Subcutaneous abdominal adipose tissue (tissue), 5 donors: ENCODE data around the gene TRIM63.

Experiments
- H3K27ac ChIP-seq: one replicate; pipeline ENCODE4 v1.7.0; 2013; ENCODE audit warnings: low read depth, mild to moderate bottlenecking, inconsistent platforms, low read length, moderate library complexity
- H3K27me3 ChIP-seq, 5 donors: one replicate each; pipeline ENCODE4 v1.7.0; 2013; ENCODE audit warnings: low read length in 5 of 5, inconsistent platforms in 1 of 5; ENCODE audit not compliant: control insufficient read depth in 5 of 5, insufficient read depth in 4 of 5
- H3K36me3 ChIP-seq, 5 donors: one replicate each; pipeline ENCODE4 v1.7.0; 2013; ENCODE audit warnings: low read length in 5 of 5; ENCODE audit not compliant: control insufficient read depth in 5 of 5, insufficient read depth in 5 of 5
- H3K4me1 ChIP-seq, 5 donors: one replicate each; pipeline ENCODE4 v1.7.0; 2013; ENCODE audit warnings: low read length in 5 of 5, mild to moderate bottlenecking in 3 of 5, moderate library complexity in 1 of 5; ENCODE audit not compliant: control insufficient read depth in 5 of 5, insufficient read depth in 5 of 5
- H3K4me3 ChIP-seq, 5 donors: one replicate each; pipeline ENCODE4 v1.7.0; 2013; ENCODE audit warnings: low read length in 5 of 5, low read depth in 1 of 5
- H3K9ac ChIP-seq, 5 donors: one replicate each; pipeline ENCODE4 v1.7.0; 2013; ENCODE audit warnings: low read length in 5 of 5, mild to moderate bottlenecking in 4 of 5, moderate library complexity in 3 of 5
- H3K9me3 ChIP-seq, 5 donors: one replicate each; pipeline ENCODE4 v1.7.0; 2013; ENCODE audit warnings: low read length in 5 of 5; ENCODE audit not compliant: control insufficient read depth in 5 of 5
- donor health status: healthy.
- donor health status: healthy.
- donor health status: healthy.
- donor health status: healthy.
- donor health status: healthy.

Gene TRIM63

DNA sequence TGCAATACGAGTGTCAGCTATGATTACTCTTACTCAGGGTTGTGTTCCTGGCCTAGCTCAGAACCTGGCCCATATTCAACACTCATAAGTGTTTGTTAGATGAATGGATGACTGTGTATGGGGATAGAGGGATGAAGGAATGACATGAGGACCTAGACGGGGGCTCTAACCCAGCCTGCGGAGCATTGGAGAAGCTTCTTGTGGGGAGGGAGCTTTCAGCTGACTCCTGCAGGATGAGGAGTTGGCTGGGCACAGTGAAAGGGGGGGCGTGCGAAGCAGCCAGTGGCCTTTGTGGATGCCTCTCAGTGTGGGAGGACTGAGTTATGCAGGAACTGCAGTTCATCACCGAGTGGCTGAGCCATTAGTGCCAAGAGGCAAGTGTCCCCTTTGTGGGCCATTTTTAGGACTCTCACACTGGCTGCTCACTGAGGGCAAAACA lies 47.1 kb downstream of the TRIM63 start:
- Histone ChIP-seq H3K27ac (no peak overlapping the region), H3K9me3 (no peaks in the 10 kb centered on the region), H3K4me3 (no peak overlapping the region), H3K36me3 (no peaks in the 10 kb centered on the region), H3K27me3 (peaks cover 18 to 44% (median 32%) of the 10 kb centered on the region in 5 donors), H3K4me1 (peaks cover 0 to 12% (median 8%) of the 10 kb centered on the region in 5 donors), H3K9ac (peak overlapping the region in 1 of 5 donors; percentile 32)

DNA sequence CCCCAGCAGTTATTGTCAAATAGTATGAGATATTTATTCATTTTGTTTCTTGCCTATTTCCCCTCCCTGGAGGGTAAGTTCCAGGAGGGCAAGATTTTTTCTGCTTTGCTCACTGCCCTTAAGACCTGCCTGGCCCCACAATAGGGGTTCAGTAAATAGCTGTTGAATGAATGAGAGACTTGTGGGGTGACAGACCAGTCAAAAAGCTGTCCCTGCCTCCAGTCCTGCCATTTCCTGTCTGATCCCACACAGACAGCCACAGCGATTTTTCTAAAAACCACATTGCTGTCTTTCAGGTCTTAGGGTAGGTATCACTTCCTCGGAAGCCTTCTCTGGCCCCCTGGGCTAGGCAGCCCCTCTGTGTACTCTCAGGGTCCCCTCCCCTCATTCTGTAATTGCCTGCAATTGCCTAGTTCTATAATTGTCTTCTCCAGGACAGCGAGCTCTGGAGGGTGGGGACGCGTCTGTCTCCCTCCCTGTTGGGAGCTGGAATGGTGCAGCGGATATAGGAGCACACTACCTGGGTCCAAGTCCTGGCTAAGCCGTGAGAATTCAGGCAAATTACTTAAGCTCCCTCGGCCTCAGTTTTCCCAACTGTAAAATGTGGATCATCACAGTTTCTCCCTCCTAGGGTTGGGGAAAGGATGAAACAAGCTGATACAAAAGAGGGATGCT lies 47.7 kb downstream of the TRIM63 start:
- peak overlapping the region in 1 of 5 donors; percentile 32 for H3K9ac ChIP-seq
- H3K27me3 ChIP-seq = peaks cover 18 to 44% (median 32%) of the 10 kb centered on the region in 5 donors
- H3K4me3 ChIP-seq = no peak overlapping the region
- H3K4me1 ChIP-seq = peaks cover 0 to 13% (median 11%) of the 10 kb centered on the region in 5 donors
- H3K36me3 ChIP-seq = no peaks in the 10 kb centered on the region
- H3K27ac ChIP-seq = no peak overlapping the region
- no peaks in the 10 kb centered on the region for H3K9me3 ChIP-seq

DNA sequence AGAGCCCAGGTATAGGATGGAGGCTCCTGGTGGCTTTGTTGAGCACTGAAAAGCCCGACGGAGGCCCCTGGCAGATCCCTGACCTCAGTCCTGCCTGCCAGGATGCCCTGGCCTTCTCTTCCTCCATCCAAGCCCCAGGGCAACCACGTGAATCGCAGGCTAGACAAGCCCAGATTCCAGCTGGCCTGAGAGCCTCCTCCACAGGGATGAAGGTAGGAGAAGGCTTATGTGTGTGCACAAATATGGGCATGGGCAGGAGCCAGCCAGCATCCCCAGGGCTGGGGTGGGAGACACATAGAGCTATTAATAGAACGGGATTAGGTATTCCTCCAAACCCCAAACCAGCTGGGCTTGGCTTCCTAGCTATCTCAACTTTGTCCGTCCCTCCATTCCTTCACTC lies 49.8 kb downstream of the TRIM63 start:
- no peak overlapping the region for H3K27ac ChIP-seq
- H3K9ac ChIP-seq = no peak overlapping the region
- peaks cover 0 to 13% (median 11%) of the 10 kb centered on the region in 5 donors for H3K4me1 ChIP-seq
- no peaks in the 10 kb centered on the region for H3K36me3 ChIP-seq
- H3K27me3 ChIP-seq = peaks cover 18 to 37% (median 32%) of the 10 kb centered on the region in 5 donors
- no peak overlapping the region for H3K4me3 ChIP-seq
- no peaks in the 10 kb centered on the region for H3K9me3 ChIP-seq

DNA sequence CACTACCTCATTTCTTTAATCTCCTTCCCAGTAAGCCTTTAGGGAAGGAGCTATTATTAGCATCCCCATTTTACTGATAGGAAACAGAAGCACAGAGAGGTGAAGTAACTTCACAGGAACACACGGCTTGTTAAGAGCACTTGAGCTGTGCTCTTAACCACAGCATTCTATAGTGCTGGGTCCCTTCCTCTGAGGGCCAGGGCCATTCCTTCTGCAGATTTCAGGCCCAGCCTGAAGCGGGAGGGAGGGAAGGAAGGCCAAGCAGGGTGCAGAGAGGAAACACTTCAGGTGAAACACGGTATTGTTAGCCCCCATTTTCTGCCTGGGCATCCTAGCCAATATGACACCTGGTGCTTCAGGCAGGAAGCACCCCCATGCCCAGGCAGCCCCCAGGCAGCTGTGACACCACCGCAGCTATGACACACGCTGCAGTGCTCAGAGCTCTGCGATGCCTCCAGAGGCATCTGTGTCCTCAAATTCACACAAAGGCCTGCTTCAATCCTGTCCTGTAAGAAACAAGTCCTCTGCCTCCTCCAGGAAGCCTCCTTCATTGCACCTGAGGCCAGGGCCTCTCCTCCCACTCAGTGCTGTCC lies 50.4 kb downstream of the TRIM63 start:
- Histone ChIP-seq H3K4me3 (no peak overlapping the region), H3K27ac (no peak overlapping the region), H3K27me3 (peaks cover 18 to 32% (median 29%) of the 10 kb centered on the region in 5 donors), H3K9me3 (no peaks in the 10 kb centered on the region), H3K4me1 (peaks cover 0 to 13% (median 11%) of the 10 kb centered on the region in 5 donors), H3K9ac (peak overlapping the region in 1 of 5 donors; percentile 17), H3K36me3 (no peaks in the 10 kb centered on the region)

DNA sequence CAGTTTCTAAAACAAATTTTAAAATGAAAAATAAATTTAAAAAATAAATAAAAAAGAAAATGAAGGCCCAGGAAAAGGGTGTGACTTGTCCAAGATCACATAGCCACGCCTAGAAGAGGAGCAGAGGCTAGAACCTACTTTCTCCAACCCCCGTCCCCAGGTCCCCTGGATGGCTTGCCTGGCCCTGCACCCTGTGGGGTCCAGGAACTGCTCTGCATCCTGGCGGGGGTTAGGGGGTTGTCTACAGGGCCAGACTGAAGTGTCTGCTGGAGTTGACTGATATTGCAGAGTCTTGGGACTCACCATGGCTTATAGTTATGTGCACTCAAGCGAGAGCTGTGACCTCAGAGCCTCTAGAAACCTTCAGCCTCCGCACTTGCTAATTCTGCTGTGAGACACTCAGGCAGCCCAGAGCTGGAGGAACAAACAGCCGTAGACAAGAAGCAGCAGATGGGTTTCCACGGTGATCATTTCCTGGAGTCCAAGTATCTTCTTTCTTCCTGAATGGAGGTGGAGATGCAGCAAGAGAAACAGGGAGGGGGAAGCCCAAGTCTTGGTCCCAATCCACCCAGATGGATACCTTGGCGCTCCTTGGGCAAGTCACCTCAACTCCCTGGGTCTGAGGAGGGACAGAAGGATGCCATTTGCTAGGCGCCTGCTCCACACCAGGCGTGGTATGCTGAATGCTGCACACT lies 51.0 kb downstream of the TRIM63 start:
- H3K4me1 ChIP-seq = peaks cover 0 to 13% (median 5%) of the 10 kb centered on the region in 5 donors
- no peaks in the 10 kb centered on the region for H3K36me3 ChIP-seq
- H3K27me3 ChIP-seq = peaks cover 15 to 26% (median 25%) of the 10 kb centered on the region in 5 donors
- H3K9ac ChIP-seq = no peak overlapping the region
- H3K27ac ChIP-seq = no peak overlapping the region
- no peaks in the 10 kb centered on the region for H3K9me3 ChIP-seq
- no peak overlapping the region for H3K4me3 ChIP-seq

DNA sequence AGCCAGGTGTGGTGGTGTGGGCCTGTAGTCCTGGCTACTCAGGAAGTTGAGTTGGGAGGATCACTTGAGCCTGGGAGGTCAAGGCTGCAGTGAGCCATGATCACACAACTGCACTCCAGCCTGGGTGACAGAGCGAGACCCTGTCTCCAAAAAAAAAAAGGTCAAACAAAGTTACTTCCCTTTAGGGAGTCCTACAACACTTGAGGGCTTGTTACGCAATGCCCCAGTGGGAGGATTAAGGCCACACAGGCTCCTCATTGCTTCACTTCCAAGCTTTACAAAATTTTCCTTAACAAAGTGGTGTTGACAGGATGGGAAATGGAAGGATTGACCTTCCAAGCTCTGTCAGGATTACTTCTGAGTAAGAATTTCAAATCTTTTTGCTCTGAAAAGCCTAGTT lies 52.1 kb downstream of the TRIM63 start:
- H3K36me3 ChIP-seq = no peaks in the 10 kb centered on the region
- H3K4me1 ChIP-seq = peaks cover 0 to 13% (median 5%) of the 10 kb centered on the region in 5 donors
- no peak overlapping the region for H3K27ac ChIP-seq
- H3K4me3 ChIP-seq = no peak overlapping the region
- H3K27me3 ChIP-seq = peaks cover 4 to 16% (median 14%) of the 10 kb centered on the region in 5 donors
- no peaks in the 10 kb centered on the region for H3K9me3 ChIP-seq
- H3K9ac ChIP-seq = peak overlapping the region in 1 of 5 donors; percentile 25

DNA sequence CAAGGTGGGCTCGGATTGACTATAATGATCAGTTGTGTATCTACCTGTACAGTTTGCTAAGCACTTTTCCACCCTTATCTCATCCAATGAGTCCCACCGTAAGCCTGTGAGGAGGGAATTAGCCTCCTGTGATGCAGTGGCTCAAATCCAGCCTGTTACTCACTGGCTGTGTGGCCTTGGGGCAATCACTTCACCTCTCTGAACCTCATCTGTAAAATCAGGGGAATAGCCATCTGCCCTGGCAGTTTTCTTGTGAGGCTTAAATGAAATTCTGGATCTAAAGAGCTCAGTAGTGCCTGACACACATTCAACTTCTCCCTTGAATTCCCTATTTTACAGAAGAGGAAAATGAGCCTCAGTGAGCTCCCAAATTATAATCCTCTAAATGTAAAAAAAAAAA lies 53.3 kb downstream of the TRIM63 start:
- Histone ChIP-seq H3K27ac (no peak overlapping the region), H3K27me3 (peaks cover 0 to 11% (median 7%) of the 10 kb centered on the region in 5 donors), H3K36me3 (no peaks in the 10 kb centered on the region), H3K4me1 (peaks cover 0 to 13% (median 5%) of the 10 kb centered on the region in 5 donors), H3K9me3 (no peaks in the 10 kb centered on the region), H3K4me3 (no peak overlapping the region), H3K9ac (no peak overlapping the region)

DNA sequence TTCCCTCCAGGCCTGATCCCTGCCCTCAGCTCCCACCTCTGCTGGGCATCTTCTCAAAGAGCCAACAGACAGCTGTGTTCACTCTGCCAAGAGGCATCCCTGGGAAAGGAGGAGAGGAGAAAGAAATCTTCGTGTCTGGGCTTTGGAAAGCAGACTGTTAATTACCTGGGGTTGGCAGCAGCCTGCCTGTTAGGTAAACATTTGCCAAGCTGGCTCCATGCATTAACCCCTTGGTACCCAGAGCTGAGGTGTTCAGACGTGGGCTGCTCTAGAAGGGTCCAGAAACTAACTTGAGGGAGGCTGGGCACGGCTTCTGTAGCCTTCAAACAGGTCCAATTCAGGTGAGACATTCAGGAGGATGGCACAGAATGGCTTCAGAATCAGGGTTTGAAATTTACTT lies 54.6 kb downstream of the TRIM63 start:
- Histone ChIP-seq H3K4me3 (no peak overlapping the region), H3K4me1 (peaks cover 0 to 13% (median 5%) of the 10 kb centered on the region in 5 donors), H3K27me3 (peaks cover 0 to 11% (median 8%) of the 10 kb centered on the region in 5 donors), H3K36me3 (no peaks in the 10 kb centered on the region), H3K9me3 (no peaks in the 10 kb centered on the region), H3K27ac (no peak overlapping the region), H3K9ac (no peak overlapping the region)

DNA sequence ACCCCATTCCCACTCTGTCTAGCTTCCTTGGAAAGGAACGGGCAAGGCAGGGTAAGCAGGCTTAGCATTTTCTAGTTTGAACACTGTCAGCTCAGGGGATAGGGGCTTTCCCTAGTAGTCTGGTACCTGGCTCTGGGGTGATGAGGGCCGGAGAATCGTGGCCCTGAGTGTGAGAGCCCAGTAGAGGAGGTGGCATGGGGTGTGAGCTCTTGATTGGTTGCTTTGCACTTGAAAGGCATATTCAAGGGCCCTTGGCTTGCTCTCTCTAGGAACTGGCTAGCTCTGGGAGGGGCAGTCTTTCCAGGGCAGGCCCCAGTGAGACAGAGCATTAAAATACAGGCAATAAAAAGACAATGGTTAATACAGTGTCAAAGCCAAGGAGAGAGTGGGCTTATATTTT lies 56.6 kb downstream of the TRIM63 start:
- Histone ChIP-seq H3K4me1 (peaks cover 0 to 10% (median 7%) of the 10 kb centered on the region in 5 donors), H3K27me3 (peaks cover 0 to 7% (median 5%) of the 10 kb centered on the region in 5 donors), H3K9ac (no peak overlapping the region), H3K36me3 (no peaks in the 10 kb centered on the region), H3K9me3 (no peaks in the 10 kb centered on the region), H3K27ac (no peak overlapping the region), H3K4me3 (no peak overlapping the region)
